Measurements from ENCODE around the gene CD164L2. TPM values are rescaled to one million over a fixed set of nuclear protein-coding genes. Genes with fewer than 3 reads are reported as not detected.
A peak's percentile ranks its signal among the peaks of the same experiment; 100 is the strongest.

CD164L2 gene
- total RNA-seq, 1 donor from 2014 or later: not detected

GRCh38 chr1:27400082-27400962 is 17.2 kb upstream of the CD164L2 start:
- no peak for DNase-seq
- TF ChIP-seq, protein P1, sequence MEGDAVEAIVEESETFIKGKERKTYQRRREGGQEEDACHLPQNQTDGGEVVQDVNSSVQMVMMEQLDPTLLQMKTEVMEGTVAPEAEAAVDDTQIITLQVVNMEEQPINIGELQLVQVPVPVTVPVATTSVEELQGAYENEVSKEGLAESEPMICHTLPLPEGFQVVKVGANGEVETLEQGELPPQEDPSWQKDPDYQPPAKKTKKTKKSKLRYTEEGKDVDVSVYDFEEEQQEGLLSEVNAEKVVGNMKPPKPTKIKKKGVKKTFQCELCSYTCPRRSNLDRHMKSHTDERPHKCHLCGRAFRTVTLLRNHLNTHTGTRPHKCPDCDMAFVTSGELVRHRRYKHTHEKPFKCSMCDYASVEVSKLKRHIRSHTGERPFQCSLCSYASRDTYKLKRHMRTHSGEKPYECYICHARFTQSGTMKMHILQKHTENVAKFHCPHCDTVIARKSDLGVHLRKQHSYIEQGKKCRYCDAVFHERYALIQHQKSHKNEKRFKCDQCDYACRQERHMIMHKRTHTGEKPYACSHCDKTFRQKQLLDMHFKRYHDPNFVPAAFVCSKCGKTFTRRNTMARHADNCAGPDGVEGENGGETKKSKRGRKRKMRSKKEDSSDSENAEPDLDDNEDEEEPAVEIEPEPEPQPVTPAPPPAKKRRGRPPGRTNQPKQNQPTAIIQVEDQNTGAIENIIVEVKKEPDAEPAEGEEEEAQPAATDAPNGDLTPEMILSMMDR (IDR thresholded peaks at IDR 0.05; ENCODE audit: borderline replicate concordance): no peak
- Histone ChIP-seq H3K4me3 (no peak overlapping the region), H3K27me3 (ENCODE audit: low read depth) (no peaks in the 10 kb centered on the region), H3K36me3 (no peaks in the 10 kb centered on the region), H3K4me1 (peaks cover 100% of the 10 kb centered on the region), H3K27ac (replicated peaks) (peak overlapping the region; percentile 31), H3K9me3 (replicated peaks) (no peaks in the 10 kb centered on the region)
- intact Hi-C loops (cut with micrococcal nuclease): no loop called here

DNA sequence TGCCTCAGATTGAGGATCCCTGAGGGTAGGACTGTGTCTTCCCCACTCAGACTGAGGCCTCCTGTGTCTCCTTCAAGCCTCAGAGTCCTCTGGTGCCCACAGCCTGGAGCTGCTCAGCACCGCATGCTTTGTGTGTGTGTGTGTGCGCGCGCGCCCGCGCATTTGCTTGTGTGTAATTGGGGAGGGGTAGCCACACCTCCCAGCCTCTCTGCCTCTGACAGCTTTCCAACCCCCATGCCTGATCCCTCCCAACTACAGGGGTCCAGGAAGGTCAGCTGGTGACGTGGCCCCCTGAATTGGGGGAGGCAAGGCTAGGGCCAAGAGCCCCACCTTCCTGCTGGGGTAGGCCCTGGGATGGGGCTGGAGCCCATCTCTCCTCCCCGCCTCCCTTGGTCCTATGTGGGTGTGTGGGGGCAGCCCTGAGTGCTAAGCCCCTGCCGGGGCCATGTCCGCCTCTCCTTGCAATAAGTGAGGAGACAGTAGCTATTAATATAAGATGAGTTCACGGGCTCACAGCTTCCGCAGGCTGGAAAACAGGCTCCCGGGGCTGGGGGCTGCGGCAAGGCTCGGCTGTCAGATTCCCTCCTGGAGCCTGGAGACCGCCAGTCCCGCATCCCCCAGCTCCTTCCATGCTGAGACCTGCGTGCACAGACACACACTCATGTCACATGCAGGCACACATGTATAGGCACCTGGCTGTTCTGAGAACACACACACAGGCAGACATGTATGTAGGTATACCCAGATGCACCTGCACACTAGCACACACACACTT is 16.3 kb upstream of the CD164L2 start:
- no peaks in the 10 kb centered on the region for H3K9me3 ChIP-seq (replicated peaks)
- H3K27ac ChIP-seq (replicated peaks): peak overlapping the region; percentile 31
- H3K4me1 ChIP-seq: peaks cover 95% of the 10 kb centered on the region
- H3K27me3 ChIP-seq (ENCODE audit: low read depth): no peaks in the 10 kb centered on the region
- intact Hi-C loops (cut with micrococcal nuclease): loop anchor here (2.0 kb wide), 1 partner anchor 207 kb away; no protein-coding TSS in a partner anchor
- H3K4me3 ChIP-seq: no peak overlapping the region
- no peaks in the 10 kb centered on the region for H3K36me3 ChIP-seq
- no peak for DNase-seq
- TF ChIP-seq, protein P1 (IDR thresholded peaks at IDR 0.05; ENCODE audit: borderline replicate concordance): no peak

- DNase-seq: no peak
- Histone ChIP-seq H3K4me3 (no peak overlapping the region), H3K27me3 (ENCODE audit: low read depth) (no peaks in the 10 kb centered on the region), H3K9me3 (replicated peaks) (no peaks in the 10 kb centered on the region), H3K4me1 (peaks cover 87% of the 10 kb centered on the region), H3K36me3 (no peaks in the 10 kb centered on the region), H3K27ac (replicated peaks) (peak overlapping the region; percentile 31)
- intact Hi-C loops (cut with micrococcal nuclease): loop anchor here (2.0 kb wide), 1 partner anchor 208 kb away; no protein-coding TSS in a partner anchor
- TF ChIP-seq, protein P1 (IDR thresholded peaks at IDR 0.05; ENCODE audit: borderline replicate concordance): no peak
Measured at GRCh38 chr1:27398405-27399149, 15.4 kb upstream of the CD164L2 start.

DNA sequence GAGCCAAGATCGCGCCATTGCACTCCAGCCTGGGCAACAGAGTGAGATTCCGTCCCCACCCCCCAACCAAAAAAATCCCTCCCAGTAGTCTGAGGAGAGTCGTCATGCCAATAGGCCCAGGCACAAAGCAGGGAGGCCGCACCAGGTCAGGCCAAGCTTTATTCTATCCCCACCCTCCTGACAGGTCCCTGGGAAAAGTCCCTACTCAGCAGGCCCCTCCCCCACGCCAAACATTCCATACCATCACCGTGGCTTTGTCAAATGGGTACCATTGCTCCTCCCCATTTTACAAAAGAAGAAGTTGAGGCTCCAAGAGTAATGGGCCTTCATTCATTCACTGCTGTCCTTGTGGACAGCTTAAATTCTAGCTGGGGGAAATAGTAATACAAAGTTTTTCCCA is 14.6 kb upstream of the CD164L2 start:
- Histone ChIP-seq H3K4me1 (peaks cover 81% of the 10 kb centered on the region), H3K9me3 (replicated peaks) (no peaks in the 10 kb centered on the region), H3K36me3 (no peaks in the 10 kb centered on the region), H3K27ac (replicated peaks) (peak overlapping the region; percentile 66), H3K4me3 (no peak overlapping the region), H3K27me3 (ENCODE audit: low read depth) (no peaks in the 10 kb centered on the region)
- DNase-seq: no peak
- TF ChIP-seq, protein P1 (IDR thresholded peaks at IDR 0.05; ENCODE audit: borderline replicate concordance): no peak
- intact Hi-C loops (cut with micrococcal nuclease): loop anchor here (2.0 kb wide), 1 partner anchor 209 kb away; no protein-coding TSS in a partner anchor

- H3K4me1 ChIP-seq: peaks cover 79% of the 10 kb centered on the region
Measured at GRCh38 chr1:27397110-27397509, 14.0 kb upstream of the CD164L2 start.

More at GRCh38 chr1:27397110-27397509, 14.0 kb upstream of the CD164L2 start:
- H3K9me3 ChIP-seq (replicated peaks): no peaks in the 10 kb centered on the region
- peak overlapping the region; percentile 66 for H3K27ac ChIP-seq (replicated peaks)
- DNase-seq: no peak
- intact Hi-C loops (cut with micrococcal nuclease): no loop called here
- TF ChIP-seq, protein P1 (IDR thresholded peaks at IDR 0.05; ENCODE audit: borderline replicate concordance): no peak
- no peaks in the 10 kb centered on the region for H3K36me3 ChIP-seq
- H3K27me3 ChIP-seq (ENCODE audit: low read depth): no peaks in the 10 kb centered on the region
- no peak overlapping the region for H3K4me3 ChIP-seq
